ENCODE measurements around the gene CCDC192. TPM values are rescaled to one million over a fixed set of nuclear protein-coding genes. Genes with fewer than 3 reads are reported as not detected.

Gene CCDC192
- total RNA-seq, 4 donors from 2014 or later: 0.87 to 2.1 (median 1.9) TPM

DNA sequence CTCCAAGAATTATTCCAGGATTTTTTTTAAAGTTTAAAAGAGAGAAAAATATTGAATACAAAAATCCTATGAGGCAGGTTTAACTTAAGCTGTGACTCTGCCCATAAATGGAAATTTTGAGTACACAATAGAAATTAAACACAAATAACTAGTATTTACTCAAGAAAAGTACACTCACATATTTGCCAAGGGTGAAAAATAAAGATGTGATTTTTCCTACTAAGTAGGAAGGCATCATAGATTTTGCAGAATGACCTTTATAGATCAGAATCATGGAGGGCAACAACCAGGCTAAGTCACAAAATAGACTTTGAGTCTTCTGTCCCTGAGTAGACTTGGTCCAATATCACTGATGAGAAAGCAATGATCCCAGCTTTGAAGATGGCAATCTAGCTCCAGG is 277.7 kb downstream of the CCDC192 start:
- Histone ChIP-seq H3K36me3 (no peaks in the 10 kb centered on the region), H3K27me3 (no peaks in the 10 kb centered on the region), H3K4me1 (peaks cover 0 to 5% (median 0%) of the 10 kb centered on the region in 4 donors), H3K9me3 (no peaks in the 10 kb centered on the region), H3K4me3 (no peak overlapping the region), H3K27ac (no peak overlapping the region)
- no peak for DNase-seq (ENCODE audit: low spot score in 2 of 2)
- TF ChIP-seq, protein P1, sequence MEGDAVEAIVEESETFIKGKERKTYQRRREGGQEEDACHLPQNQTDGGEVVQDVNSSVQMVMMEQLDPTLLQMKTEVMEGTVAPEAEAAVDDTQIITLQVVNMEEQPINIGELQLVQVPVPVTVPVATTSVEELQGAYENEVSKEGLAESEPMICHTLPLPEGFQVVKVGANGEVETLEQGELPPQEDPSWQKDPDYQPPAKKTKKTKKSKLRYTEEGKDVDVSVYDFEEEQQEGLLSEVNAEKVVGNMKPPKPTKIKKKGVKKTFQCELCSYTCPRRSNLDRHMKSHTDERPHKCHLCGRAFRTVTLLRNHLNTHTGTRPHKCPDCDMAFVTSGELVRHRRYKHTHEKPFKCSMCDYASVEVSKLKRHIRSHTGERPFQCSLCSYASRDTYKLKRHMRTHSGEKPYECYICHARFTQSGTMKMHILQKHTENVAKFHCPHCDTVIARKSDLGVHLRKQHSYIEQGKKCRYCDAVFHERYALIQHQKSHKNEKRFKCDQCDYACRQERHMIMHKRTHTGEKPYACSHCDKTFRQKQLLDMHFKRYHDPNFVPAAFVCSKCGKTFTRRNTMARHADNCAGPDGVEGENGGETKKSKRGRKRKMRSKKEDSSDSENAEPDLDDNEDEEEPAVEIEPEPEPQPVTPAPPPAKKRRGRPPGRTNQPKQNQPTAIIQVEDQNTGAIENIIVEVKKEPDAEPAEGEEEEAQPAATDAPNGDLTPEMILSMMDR (IDR thresholded peaks at IDR 0.05): no peak
- TF ChIP-seq EP300 (IDR thresholded peaks at IDR 0.05): no peak
- TF ChIP-seq POLR2A (IDR thresholded peaks at IDR 0.05): no peak

DNA sequence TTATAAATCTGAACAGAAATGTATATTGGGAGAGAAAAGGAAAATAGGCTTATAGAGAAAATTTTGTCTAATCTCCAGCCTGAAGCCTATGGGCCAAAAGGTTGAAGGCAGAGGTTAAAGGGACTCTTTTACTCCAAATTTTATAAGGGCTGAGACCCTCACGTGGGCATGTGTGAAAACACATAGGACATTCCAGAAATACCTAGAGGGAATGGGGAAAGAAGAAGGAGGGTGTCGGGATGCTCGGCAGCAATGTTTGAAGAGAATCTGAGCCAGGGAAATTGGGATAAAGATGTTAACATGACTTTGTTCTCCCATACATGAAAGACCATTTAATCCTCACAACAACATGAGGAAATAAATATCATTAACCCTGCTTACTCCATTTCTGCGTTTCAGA is 278.3 kb downstream of the CCDC192 start:
- Histone ChIP-seq H3K4me1 (peaks cover 0 to 5% (median 0%) of the 10 kb centered on the region in 4 donors), H3K27ac (no peak overlapping the region), H3K36me3 (no peaks in the 10 kb centered on the region), H3K4me3 (no peak overlapping the region), H3K27me3 (no peaks in the 10 kb centered on the region), H3K9me3 (no peaks in the 10 kb centered on the region)
- no peak for TF ChIP-seq POLR2A (IDR thresholded peaks at IDR 0.05)
- TF ChIP-seq, protein P1 (IDR thresholded peaks at IDR 0.05): no peak
- TF ChIP-seq EP300 (IDR thresholded peaks at IDR 0.05): no peak
- DNase-seq (ENCODE audit: low spot score in 2 of 2): no peak
- 56 to 68% methylated on average over 4 of the region's 4 CpGs for WGBS, 2 donors

DNA sequence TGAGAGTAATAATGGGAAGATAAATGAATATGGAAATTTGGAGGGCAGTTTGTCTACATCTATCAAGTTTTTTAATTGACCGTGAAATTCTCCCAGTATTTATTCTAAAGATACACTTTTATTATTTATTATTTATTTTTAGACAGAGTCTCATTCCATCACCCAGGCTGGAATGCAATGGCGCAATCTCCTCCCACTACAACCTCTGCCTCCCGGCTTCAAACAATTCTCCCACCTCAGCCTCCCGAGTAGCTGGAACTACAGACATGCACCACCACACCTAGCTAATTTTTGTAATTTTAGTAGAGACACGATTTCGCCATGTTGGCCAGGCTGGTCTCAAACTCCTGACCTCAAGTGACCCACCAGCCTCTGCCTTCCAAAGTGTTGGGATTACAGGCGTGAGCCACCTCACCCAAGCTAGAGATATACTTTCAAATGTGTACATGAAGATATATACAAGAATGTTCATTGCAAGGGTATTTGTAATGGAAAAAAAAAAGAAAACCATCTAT is 282.7 kb downstream of the CCDC192 start:
- Histone ChIP-seq H3K9me3 (no peaks in the 10 kb centered on the region), H3K27ac (no peak overlapping the region), H3K27me3 (no peaks in the 10 kb centered on the region), H3K36me3 (no peaks in the 10 kb centered on the region), H3K4me1 (peaks cover 0 to 3% (median 0%) of the 10 kb centered on the region in 4 donors), H3K4me3 (no peak overlapping the region)
- 97% methylated on average over 7 of the region's 7 CpGs for WGBS, 2 donors
- no peak for TF ChIP-seq EP300 (IDR thresholded peaks at IDR 0.05)
- TF ChIP-seq POLR2A (IDR thresholded peaks at IDR 0.05): no peak
- TF ChIP-seq, protein P1 (IDR thresholded peaks at IDR 0.05): no peak
- no peak for DNase-seq (ENCODE audit: low spot score in 2 of 2)

- Histone ChIP-seq H3K4me1 (peaks cover 0 to 3% (median 0%) of the 10 kb centered on the region in 4 donors), H3K36me3 (no peaks in the 10 kb centered on the region), H3K27me3 (no peaks in the 10 kb centered on the region), H3K27ac (no peak overlapping the region), H3K9me3 (no peaks in the 10 kb centered on the region), H3K4me3 (no peak overlapping the region)
- TF ChIP-seq, protein P1 (IDR thresholded peaks at IDR 0.05): no peak
- TF ChIP-seq EP300 (IDR thresholded peaks at IDR 0.05) (no peak), POLR2A (IDR thresholded peaks at IDR 0.05) (no peak)
- DNase-seq (ENCODE audit: low spot score in 2 of 2): no peak
- WGBS, 2 donors: 96 to 98% methylated on average over 2 of the region's 2 CpGs
Observed at GRCh38 chr5:127987354-127988145, 284.4 kb downstream of the CCDC192 start.

DNA sequence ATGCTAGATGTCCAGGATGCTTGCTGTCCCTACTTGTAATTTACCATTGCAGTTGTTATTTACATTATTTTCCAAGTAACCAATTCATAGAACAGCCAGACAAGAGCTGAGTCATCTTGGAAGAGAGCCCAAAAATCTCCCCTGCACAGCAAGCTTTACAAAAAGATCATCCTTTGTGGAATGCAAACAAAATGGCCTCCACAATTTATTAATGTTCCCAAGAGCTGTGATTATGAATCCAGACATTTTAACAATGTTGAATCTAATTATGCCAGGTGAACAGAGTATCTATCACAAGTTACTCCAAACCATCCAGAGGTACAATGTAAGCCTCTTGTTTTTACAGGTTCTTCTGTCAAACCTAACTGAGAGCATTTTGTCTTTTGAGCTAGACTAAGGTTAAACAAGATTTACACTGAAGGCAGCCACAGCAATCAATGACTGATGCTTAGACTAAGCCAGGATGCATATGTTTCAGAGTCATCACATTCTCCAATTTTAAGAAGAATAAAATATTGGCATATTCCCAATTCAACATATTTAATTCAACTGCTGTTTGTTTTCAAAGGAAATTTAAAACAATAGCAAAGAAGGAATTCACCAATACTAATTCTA is 285.1 kb downstream of the CCDC192 start:
- Histone ChIP-seq H3K9me3 (no peaks in the 10 kb centered on the region), H3K4me1 (peaks cover 0 to 3% (median 0%) of the 10 kb centered on the region in 4 donors), H3K36me3 (no peaks in the 10 kb centered on the region), H3K27ac (no peak overlapping the region), H3K27me3 (no peaks in the 10 kb centered on the region), H3K4me3 (no peak overlapping the region)
- TF ChIP-seq, protein P1 (IDR thresholded peaks at IDR 0.05): no peak
- TF ChIP-seq POLR2A (IDR thresholded peaks at IDR 0.05): no peak
- no peak for TF ChIP-seq EP300 (IDR thresholded peaks at IDR 0.05)
- no peak for DNase-seq (ENCODE audit: low spot score in 2 of 2)

All from tibial nerve (tissue), 4 donors.